ENCODE data around the gene PRIM2. TPM values are rescaled to one million over a fixed set of nuclear protein-coding genes. Genes with fewer than 3 reads are reported as not detected.

PRIM2 gene
- total and polyA plus RNA-seq, 10 of the 15 experiments (the other 5 are each of a cell fraction or from before 2014, with no cell fraction given), result 13.2 to 38.6 (median 25.1) TPM

DNA sequence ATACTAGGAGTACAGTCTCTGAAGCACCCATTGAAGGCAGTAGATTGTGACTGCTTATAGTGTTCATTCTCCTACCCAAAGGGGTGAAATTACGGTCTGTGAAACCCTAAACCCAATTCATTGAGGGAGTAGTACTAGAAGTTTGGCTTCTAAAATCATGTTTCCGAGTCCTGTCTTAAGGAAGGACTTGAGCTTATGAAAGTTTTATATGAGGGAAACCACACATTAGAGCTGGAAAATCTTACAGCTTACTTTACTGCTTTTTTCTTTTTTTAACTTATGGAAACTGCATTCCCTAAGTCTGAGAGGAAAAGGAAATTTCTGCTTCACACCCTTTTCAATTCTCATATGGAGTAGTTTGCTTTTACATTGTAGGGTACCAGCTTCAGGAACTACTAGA is 38.4 kb upstream of the PRIM2 start (continued):
- TF ChIP-seq ZNF217 (IDR thresholded peaks at IDR 0.05) (no peak), NRF1 (conservative IDR thresholded peaks at IDR 0.05; ENCODE audit: low read depth, low read length) (no peak), POLR2A (IDR thresholded peaks at IDR 0.05; ENCODE audit: low read depth, low read length) (no peak), EZH2 (IDR thresholded peaks at IDR 0.05; ENCODE audit: borderline replicate concordance, control insufficient read depth, low read depth, low read length) (no peak), BHLHE40 (IDR thresholded peaks at IDR 0.05; ENCODE audit: borderline replicate concordance in 1 of 2, low read depth in 2 of 2, low read length in 1 of 2) (no peak), HDAC6 (IDR thresholded peaks at IDR 0.05; ENCODE audit: unreplicated experiment) (no peak), RUNX3 (IDR thresholded peaks at IDR 0.05; ENCODE audit: low read length) (no peak)
- TF ChIP-seq, protein P1, sequence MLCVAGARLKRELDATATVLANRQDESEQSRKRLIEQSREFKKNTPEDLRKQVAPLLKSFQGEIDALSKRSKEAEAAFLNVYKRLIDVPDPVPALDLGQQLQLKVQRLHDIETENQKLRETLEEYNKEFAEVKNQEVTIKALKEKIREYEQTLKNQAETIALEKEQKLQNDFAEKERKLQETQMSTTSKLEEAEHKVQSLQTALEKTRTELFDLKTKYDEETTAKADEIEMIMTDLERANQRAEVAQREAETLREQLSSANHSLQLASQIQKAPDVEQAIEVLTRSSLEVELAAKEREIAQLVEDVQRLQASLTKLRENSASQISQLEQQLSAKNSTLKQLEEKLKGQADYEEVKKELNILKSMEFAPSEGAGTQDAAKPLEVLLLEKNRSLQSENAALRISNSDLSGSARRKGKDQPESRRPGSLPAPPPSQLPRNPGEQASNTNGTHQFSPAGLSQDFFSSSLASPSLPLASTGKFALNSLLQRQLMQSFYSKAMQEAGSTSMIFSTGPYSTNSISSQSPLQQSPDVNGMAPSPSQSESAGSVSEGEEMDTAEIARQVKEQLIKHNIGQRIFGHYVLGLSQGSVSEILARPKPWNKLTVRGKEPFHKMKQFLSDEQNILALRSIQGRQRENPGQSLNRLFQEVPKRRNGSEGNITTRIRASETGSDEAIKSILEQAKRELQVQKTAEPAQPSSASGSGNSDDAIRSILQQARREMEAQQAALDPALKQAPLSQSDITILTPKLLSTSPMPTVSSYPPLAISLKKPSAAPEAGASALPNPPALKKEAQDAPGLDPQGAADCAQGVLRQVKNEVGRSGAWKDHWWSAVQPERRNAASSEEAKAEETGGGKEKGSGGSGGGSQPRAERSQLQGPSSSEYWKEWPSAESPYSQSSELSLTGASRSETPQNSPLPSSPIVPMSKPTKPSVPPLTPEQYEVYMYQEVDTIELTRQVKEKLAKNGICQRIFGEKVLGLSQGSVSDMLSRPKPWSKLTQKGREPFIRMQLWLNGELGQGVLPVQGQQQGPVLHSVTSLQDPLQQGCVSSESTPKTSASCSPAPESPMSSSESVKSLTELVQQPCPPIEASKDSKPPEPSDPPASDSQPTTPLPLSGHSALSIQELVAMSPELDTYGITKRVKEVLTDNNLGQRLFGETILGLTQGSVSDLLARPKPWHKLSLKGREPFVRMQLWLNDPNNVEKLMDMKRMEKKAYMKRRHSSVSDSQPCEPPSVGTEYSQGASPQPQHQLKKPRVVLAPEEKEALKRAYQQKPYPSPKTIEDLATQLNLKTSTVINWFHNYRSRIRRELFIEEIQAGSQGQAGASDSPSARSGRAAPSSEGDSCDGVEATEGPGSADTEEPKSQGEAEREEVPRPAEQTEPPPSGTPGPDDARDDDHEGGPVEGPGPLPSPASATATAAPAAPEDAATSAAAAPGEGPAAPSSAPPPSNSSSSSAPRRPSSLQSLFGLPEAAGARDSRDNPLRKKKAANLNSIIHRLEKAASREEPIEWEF (IDR thresholded peaks at IDR 0.05; ENCODE audit: insufficient replicate concordance, low read depth, low read length), result no peak
- TF ChIP-seq, protein P2, sequence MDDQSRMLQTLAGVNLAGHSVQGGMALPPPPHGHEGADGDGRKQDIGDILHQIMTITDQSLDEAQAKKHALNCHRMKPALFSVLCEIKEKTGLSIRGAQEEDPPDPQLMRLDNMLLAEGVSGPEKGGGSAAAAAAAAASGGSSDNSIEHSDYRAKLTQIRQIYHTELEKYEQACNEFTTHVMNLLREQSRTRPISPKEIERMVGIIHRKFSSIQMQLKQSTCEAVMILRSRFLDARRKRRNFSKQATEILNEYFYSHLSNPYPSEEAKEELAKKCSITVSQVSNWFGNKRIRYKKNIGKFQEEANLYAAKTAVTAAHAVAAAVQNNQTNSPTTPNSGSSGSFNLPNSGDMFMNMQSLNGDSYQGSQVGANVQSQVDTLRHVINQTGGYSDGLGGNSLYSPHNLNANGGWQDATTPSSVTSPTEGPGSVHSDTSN (IDR thresholded peaks at IDR 0.05; ENCODE audit: insufficient replicate concordance, low read depth, low read length), result no peak
